ENCODE measurements around the gene OLA1.

OLA1 gene

DNA sequence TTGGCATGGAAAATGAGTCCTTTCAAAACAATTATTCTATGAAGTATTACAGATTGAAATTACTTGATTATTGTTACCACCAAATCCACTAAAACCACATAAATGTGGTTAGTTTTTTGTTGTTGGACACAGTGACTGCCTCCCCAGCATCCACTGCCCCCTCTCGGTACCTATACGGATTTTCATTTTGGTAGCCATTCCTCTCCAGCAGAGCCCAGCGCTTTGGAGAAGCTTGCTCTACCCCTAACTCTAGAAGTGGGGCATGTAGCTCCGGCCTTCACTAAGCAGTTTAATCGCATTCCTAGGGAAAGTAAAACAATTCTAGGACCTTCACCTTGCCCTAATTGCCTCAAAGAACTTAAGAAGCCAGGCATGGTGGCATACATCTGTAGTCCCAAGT, 24.2 kb downstream of the OLA1 start:
- no peak for DNase-seq

GRCh38 chr2:174223388-174223787, 24.9 kb downstream of the OLA1 start:
- DNase-seq: no peak

DNA sequence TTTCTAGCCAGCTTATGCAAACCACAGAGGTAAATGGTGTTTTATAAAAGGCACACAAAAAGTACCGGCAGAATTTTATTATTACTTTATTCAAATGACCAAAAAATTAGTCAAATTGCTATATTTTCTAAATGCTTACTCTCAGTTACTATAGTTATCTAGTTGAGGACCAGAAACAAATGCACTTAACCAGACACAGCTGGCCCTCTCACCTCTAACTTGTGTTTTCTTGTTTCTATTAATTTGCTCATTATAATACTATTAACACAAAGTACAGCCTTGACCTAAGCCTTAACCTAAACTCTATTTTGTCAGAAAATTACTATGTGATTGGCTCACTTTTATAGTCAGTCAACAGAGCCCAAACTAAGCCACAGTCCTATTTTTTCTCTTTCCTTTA, 26.2 kb downstream of the OLA1 start:
- no peak for DNase-seq

- DNase-seq: no peak
Observed at GRCh38 chr2:174219321-174219720, 29.0 kb downstream of the OLA1 start.

- no peak for DNase-seq
Observed at GRCh38 chr2:174218773-174219172, 29.6 kb downstream of the OLA1 start.

DNA sequence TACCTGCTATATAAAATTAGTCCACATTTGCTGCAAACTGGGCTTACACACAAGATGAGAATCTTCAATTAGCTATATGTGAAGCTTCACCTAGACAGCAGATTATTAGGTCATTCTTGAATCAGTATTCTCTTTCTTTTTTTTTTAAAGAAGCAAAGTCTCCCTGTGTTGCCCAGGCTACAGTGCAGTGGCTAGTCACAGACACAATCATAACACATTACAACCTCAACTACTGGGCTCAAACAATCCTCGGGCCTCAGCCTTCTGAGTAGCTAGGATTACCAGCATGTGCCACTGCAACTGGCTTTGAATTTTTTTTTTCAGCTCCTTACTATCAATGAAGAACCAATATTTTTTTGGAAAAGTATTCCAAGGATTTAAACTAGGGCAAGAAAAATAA, 30.5 kb downstream of the OLA1 start:
- DNase-seq: no peak

GRCh38 chr2:174211954-174212353, 36.4 kb downstream of the OLA1 start:
- DNase-seq: no peak

DNA sequence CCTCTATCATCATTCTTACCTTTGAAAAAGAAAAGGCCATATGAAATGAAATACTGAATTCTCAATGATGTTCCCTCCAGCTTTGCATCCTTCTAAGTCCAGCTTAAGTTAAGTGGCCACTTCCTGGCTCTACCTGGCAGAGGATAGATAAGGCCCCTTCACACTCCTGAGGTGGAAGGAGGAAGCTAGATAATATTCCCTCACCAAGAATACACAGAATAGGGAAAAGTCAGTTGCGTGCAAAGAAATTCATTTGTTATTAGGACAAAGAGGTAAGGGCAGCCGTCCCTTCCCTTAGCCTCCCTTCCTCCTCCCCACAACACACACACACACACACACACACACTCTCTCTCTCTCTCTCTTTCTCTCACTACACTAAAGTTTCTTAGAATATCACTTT, 37.5 kb downstream of the OLA1 start:
- DNase-seq: no peak

- no peak for DNase-seq
Observed at GRCh38 chr2:174209325-174209724, 39.0 kb downstream of the OLA1 start.

GRCh38 chr2:174208026-174208425, 40.3 kb downstream of the OLA1 start:
- no peak for DNase-seq

DNA sequence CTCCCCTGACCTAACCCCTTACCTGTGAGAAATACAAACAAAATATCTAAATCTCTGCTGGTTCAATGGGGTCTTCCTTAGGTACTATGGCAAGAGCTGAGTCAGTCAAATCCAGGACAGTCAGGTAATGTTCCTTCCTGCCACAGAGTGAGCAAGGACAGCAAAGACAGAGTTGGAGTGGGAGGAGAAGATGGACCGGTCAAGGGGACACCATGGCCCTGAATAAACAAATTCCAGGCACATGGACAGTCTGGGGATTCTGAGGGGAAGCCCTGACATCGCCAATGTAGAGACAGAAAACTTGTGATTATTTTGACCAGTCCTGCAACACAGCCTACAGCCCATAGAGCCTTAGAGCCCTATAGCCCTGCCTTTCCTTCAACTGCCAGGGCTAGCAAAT, 42.8 kb downstream of the OLA1 start:
- DNase-seq: no peak

DNA sequence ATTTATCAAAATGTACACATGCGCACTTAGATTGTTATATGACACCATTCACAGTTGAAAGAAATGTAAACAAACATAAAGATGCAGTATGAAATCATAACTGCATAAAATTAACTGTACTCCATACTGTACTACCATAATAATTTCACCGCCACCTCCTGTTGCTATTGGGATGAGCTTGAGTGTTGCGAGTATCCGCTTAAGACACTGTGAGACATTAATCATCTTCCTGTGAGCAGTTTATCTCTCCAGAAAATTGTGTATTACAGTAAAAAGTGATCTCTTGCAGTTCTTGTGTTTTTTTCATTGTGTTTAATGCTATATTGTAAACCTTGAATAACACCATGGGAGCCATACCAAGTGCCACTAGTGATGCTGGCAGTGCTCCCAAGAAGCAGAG, 46.1 kb downstream of the OLA1 start:
- no peak for DNase-seq

GRCh38 chr2:174198846-174199564, 49.3 kb downstream of the OLA1 start:
- no peak for DNase-seq

DNA sequence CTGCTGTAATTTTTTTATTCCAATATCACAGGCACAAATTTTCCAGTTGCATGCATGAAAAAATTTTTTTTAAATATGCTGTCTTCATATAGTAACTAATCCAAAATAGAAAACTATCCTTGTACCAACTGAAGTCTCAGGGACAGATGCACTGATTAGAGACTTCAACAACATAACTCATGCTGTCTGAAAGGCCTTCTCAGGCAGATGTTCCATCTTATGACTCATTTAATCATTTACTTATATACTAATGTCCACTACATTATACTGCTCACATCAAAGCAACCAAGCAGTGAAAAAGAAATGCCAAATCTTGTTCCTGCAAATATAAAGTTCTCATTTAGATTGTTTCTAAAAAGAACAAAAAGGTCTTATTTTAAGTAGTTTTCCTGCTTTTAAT, 53.1 kb downstream of the OLA1 start:
- no peak for DNase-seq

DNA sequence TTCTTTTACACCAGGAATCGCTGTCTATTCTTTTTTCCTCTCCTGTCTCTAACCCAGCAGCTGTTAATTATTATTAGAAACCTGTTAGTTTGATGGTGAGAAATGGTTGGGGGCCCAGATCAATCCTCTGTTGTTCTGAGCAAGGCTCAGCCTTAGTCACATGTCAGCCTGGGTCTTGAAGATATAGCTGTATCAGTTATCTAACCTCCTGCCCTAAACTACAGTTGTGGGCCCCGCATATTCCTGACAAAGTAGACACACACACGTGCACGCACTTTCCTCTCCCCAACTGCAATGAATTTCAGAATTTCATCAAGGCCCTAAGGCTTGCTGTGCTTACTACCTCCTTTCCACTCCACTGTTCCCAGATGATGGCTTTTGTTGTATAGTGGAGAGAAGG, 54.6 kb downstream of the OLA1 start:
- no peak for DNase-seq

GRCh38 chr2:174192664-174193063, 55.7 kb downstream of the OLA1 start:
- DNase-seq: no peak

DNA sequence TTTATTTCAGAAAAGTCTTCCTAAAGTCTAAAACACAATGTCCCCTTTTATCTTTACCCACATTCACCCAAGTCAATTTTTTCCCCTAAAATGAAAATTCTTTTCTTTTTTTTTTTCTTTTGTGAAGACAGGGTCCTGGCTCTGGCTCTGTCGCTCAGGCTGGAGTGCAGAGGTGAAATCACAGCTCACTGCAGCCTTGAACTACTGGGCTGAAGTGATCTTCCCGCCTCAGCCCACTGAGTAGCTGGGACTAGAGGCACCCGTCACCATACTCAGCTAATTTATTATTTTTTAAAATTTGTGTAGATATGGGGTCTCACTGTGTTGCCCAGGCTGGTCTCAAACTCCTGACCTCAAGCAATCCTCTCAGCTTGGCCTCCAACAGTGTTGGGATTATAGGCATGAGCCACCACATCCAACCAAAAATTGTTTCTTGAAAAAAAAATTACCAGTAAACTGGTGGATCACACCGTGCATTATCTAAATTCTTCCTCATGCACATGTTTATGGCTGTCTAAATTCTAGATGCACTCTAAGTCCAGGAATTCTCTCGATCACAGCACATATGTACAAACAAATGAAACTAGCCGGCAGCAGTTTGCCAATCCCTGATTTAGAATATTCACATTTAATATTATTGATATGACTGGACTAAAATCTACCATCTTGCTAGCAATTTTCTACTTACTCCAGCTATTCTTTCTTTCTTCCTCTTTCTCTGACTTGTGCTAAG, 56.8 kb downstream of the OLA1 start:
- no peak for DNase-seq

DNA sequence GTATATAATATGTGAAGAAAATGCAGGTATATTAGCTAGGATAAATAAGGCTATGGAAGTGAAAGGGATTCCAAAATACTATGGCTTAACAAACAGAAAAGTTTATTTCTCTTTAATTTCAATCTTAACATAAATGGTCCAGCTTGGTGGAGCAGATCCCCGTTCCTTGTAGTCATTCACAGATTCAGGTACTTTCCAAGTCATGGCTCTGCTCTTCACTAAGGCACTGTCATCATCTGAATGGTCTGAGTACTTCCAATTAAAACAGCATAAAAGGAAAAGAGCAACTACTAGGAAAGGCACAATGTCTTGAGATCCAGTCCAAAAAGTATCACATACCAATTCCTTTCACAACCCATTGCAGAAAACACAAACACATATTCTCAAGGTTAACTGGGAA, 63.4 kb downstream of the OLA1 start:
- no peak for DNase-seq

- DNase-seq: no peak
Observed at GRCh38 chr2:174184504-174184903, 63.8 kb downstream of the OLA1 start.

DNA sequence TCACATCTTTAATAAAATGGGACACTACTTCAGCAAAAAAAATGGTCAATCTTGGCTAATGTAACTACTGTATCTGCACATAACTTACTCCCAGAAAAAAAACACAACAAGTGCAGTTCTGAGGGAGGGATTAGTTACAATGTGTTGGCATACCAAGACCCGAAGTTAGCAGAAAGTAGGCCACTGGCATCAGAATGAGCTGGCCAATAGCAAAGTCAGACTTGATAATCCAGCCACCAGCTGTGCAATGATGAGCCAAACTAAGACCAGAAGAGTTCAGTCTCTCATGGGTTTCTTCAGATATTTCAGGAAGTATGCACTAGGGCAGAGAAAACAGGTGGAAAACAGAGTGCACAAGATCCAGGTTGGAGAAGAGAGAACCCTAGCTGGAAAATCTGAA, 65.3 kb downstream of the OLA1 start:
- no peak for DNase-seq

DNA sequence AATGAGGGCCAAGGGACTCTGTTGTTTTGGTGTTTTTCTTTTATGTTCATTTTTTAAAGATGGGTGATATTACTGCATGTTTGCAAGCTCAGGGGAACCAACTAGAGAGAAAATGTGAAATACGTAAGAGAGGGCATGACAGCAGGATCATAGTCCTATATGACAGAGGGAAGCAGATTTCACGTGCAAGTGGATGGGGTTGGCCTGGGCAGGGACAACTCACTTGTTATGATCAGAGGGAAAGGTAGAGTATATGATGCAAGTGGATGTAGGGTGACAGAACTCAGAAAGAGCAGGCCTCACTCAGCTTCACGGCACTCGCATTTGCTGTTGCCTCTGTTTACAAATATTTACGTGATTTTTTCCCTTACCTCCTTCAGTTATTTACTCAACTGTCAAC, 67.0 kb downstream of the OLA1 start:
- no peak for DNase-seq

DNA sequence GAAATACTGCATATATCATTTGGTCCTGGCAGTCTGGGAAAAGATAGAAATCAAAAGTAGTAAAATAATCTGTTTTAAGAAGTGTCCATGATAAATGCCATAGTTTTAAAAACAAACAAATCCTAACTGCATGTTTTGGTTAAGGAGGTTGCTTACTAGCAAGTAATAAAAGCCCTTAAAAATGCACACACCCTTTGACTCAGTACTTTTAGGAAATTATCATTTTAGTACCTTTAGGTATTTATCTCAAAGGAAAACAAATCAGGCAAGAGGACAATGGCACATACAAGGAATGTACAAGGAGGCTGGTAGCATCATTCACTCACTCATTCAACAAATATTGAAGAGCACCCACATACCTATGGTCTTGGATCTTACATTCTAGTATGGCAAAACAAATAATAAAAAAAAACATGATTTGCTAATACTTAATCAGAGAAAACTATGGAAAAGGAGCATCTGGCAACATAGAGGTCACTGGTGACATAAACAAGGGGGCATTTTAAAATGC, 67.6 kb downstream of the OLA1 start:
- no peak for DNase-seq

GRCh38 chr2:174180165-174180724, 68.1 kb downstream of the OLA1 start:
- no peak for DNase-seq

- no peak for DNase-seq
Observed at GRCh38 chr2:174177316-174177890, 70.9 kb downstream of the OLA1 start.

Data from CD4-positive, alpha-beta T cell treated with Interleukin-6 for 4 hours (primary cell).